ENCODE data around the gene BMPR1A. TPM values are rescaled to one million over a fixed set of nuclear protein-coding genes. Genes with fewer than 3 reads are reported as not detected.
"Not testable (repeated sequence)": the region's sequence is repeated elsewhere in the genome, so short reads cannot be mapped to it uniquely, and the experiment has no call there.

The BMPR1A gene
- total RNA-seq, 2 experiments from 2014 or later, result 15.9 to 19.5 TPM

- ChIA-PET POLR2A (no interaction called here), CTCF (interaction anchor here (1.3 to 1.6 kb wide), 2 partner anchors 32 to 208 kb away, joined by 3 read pairs; no protein-coding TSS in a partner anchor)
These were observed 144.5 kb downstream of the BMPR1A start for GRCh38 chr10:86900955-86901354.

GRCh38 chr10:86904600-86904999, 148.2 kb downstream of the BMPR1A start:
- CTCF ChIA-PET, result no interaction called here
- POLR2A ChIA-PET, result no interaction called here

- CTCF ChIA-PET, result interaction anchor here (0.5 to 0.8 kb wide), 2 partner anchors 11 to 243 kb away, joined by 3 to 4 read pairs; no protein-coding TSS in a partner anchor
- POLR2A ChIA-PET, result interaction anchor here (0.7 kb wide), 1 partner anchor 190 kb away, joined by 3 read pairs; no protein-coding TSS in a partner anchor
These were observed 149.0 kb downstream of the BMPR1A start for GRCh38 chr10:86905429-86905828.

- ChIA-PET CTCF (interaction anchor here (0.6 kb wide), 1 partner anchor 24 kb away, joined by 3 read pairs; no protein-coding TSS in a partner anchor), POLR2A (no interaction called here)
These were observed 158.3 kb downstream of the BMPR1A start for GRCh38 chr10:86914734-86915133.

GRCh38 chr10:86918022-86918471, 161.6 kb downstream of the BMPR1A start:
- ChIA-PET POLR2A (no interaction called here), CTCF (interaction anchor here (1.0 kb wide), 1 partner anchor 21 kb away, joined by 7 read pairs; no protein-coding TSS in a partner anchor)

- CTCF ChIA-PET, result no interaction called here
- POLR2A ChIA-PET, result no interaction called here
These were observed 166.1 kb downstream of the BMPR1A start for GRCh38 chr10:86922553-86922961.

- POLR2A ChIA-PET, result no interaction called here
- CTCF ChIA-PET, result interaction anchor here (0.6 to 1.6 kb wide), 3 partner anchors 9 to 241 kb away, joined by 3 to 6 read pairs (median 5); no protein-coding TSS in a partner anchor
These were observed 173.3 kb downstream of the BMPR1A start for GRCh38 chr10:86929468-86930380.

GRCh38 chr10:86931872-86932271, 175.5 kb downstream of the BMPR1A start:
- POLR2A ChIA-PET, result no interaction called here

GRCh38 chr10:86932674-86933073, 176.3 kb downstream of the BMPR1A start:
- CTCF ChIA-PET, result interaction anchor here (1.3 kb wide), 1 partner anchor 32 kb away, joined by 3 read pairs; no protein-coding TSS in a partner anchor
- POLR2A ChIA-PET, result no interaction called here

More at GRCh38 chr10:86931872-86932271, 175.5 kb downstream of the BMPR1A start:
- CTCF ChIA-PET, result interaction anchor here (0.5 kb wide), 1 partner anchor 117 kb away, joined by 4 read pairs; no protein-coding TSS in a partner anchor

- POLR2A ChIA-PET, CTCF ChIA-PET: not testable (repeated sequence)
These were observed 177.8 kb downstream of the BMPR1A start for GRCh38 chr10:86934162-86934711.

- ChIA-PET POLR2A (no interaction called here), CTCF (interaction anchor here (0.5 to 0.8 kb wide), 2 partner anchors 11 to 117 kb away, joined by 3 read pairs; no protein-coding TSS in a partner anchor)
These were observed 180.5 kb downstream of the BMPR1A start for GRCh38 chr10:86936661-86937501.

GRCh38 chr10:86937502-86938154, 181.2 kb downstream of the BMPR1A start:
- ChIA-PET POLR2A (no interaction called here), CTCF (interaction anchor here (0.8 to 1.2 kb wide), 2 partner anchors 10 to 249 kb away, joined by 3 read pairs; no protein-coding TSS in a partner anchor)

- ChIA-PET CTCF (interaction anchor here (0.7 to 2.1 kb wide), 8 partner anchors 8 to 250 kb away, joined by 3 to 16 read pairs (median 7); no protein-coding TSS in a partner anchor), POLR2A (no interaction called here)
These were observed 181.8 kb downstream of the BMPR1A start for GRCh38 chr10:86938260-86938659.

- POLR2A ChIA-PET, result not testable (repeated sequence)
- CTCF ChIA-PET, result interaction anchor here (0.6 to 2.1 kb wide), 10 partner anchors 9 to 168 kb away, joined by 3 to 12 read pairs (median 4); partner anchors contain the start of genes ADIRF, MMRN2 and SNCG
These were observed 183.7 kb downstream of the BMPR1A start for GRCh38 chr10:86940076-86940475.

- POLR2A ChIA-PET, result no interaction called here
These were observed 184.3 kb downstream of the BMPR1A start for GRCh38 chr10:86940677-86941076.

GRCh38 chr10:86941426-86941825, 185.0 kb downstream of the BMPR1A start:
- POLR2A ChIA-PET, result no interaction called here
- CTCF ChIA-PET, result interaction anchor here (0.7 to 1.7 kb wide), 2 partner anchors 28 to 258 kb away, joined by 4 to 5 read pairs; partner anchors contain the start of gene ADIRF

More at GRCh38 chr10:86940677-86941076, 184.3 kb downstream of the BMPR1A start:
- CTCF ChIA-PET, result interaction anchor here (1.7 kb wide), 1 partner anchor 28 kb away, joined by 5 read pairs; the partner anchor contains the start of gene ADIRF

- ChIA-PET CTCF (interaction anchor here (0.8 to 1.7 kb wide), 3 partner anchors 19 to 27 kb away, joined by 3 to 5 read pairs (median 5); partner anchors contain the start of gene ADIRF), POLR2A (no interaction called here)
These were observed 185.6 kb downstream of the BMPR1A start for GRCh38 chr10:86941991-86942421.
